ENCODE measurements around the gene KLHL18.
"Not testable (repeated sequence)": the region's sequence is repeated elsewhere in the genome, so short reads cannot be mapped to it uniquely, and the experiment has no call there.

The KLHL18 gene

GRCh38 chr3:47276558-47276957, 6.2 kb upstream of the KLHL18 start:
- no peak for FAIRE-seq

DNA sequence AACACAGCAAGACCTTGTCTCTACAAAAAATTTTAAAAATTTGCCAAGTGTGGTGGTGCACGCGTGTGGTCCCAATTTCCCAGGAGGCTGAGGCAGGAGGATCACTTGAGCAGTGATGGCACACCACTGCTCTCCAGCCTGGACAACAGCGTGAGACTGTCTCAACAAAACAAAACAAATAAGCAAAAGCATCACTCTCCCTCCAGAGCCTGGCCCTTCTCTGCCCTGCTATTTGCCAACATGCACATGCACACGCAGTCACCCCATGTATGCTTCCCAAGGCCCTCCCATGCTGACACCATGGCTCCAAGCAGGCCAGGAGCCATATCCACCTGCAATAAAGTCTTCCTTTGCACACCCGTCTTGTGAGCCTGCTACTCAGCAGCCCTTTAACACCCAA, 2.2 kb upstream of the KLHL18 start:
- FAIRE-seq: no peak

DNA sequence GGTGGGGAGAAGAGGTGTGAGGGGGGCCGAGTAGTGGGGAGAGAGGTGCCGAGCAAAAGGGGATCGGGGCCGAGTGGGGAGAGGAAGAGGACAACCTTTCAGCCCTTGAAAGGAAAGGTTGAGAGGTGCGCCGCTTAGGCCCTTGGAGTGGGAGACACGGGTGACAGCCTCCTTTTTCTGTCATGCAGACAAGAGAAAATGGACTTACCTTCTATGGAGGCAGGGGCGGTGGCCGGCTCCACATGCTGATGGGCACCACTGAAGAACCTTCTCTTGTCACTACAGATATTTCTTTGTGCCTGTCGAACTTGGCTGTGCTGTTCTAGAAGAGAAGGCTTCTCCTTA, 421 bp downstream of the KLHL18 start:
- FAIRE-seq: no peak

- FAIRE-seq: no peak
These were observed 1.0 kb downstream of the KLHL18 start for GRCh38 chr3:47283591-47284364.

DNA sequence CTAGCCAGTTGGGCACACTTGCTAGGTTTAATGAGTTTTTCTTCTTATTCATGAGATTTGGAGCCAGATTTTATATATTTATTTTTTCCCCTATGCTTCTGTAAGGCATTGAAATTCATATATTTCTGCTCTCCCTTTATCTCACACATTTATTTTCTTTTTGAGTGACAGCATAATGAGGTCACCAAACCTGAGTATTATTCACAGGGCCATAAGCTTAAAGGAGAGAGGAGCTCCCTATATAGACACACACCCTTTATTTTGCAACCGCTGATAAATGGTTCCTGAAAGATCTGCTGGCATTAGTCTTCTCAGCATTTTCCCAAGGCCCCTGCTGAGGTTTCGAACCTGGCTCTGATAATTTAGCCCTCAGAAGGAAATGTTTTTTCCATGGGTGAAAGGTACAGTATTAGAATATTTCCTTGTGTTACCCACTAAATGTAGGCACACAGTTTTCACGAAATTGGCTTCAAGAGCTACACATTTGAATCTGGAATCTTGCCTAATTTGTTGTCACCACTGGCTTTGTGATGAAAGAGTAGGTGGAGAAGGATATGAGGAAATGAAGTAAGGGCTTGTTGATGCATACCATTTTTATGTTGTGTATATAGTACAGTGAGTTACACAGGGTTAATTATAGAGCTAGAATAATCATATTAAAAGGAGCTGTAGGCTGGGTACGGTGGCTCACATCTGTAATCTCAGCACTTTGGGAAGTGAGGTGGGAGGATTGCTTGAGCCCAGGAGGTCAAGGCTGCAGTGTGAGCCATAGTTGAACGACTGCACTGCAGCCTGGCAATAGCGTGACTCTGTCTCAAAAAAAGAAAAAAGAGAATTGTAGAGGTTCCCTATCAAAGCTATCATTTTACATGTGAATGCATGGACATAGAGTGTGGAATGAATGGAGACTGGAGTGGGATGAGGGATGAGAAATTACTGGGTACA, 6.5 kb downstream of the KLHL18 start:
- FAIRE-seq: no peak

GRCh38 chr3:47291158-47291753, 8.5 kb downstream of the KLHL18 start:
- FAIRE-seq: no peak

- not testable (repeated sequence) for FAIRE-seq
These were observed 9.1 kb downstream of the KLHL18 start for GRCh38 chr3:47291754-47292420.

DNA sequence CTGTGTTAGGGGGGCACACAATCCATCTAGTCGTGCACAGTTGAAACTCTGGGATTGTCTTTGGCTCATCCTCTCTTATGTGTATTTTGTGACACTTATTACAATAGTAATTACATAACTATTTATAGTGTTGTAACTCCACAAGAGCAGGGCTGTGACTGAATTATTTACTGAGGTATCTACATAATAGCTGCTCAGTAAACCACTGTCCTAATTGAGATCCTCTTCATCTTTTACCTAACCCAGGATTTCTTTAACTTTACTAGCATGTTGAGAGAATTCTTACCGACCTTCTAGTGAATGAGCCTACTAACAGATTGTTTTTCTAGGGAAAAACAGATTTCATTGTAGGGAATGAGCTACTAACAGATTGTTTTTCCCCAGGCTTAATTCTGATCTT, 11.1 kb downstream of the KLHL18 start:
- no peak for FAIRE-seq

- no peak for FAIRE-seq
These were observed 11.6 kb downstream of the KLHL18 start for GRCh38 chr3:47294392-47294791.

DNA sequence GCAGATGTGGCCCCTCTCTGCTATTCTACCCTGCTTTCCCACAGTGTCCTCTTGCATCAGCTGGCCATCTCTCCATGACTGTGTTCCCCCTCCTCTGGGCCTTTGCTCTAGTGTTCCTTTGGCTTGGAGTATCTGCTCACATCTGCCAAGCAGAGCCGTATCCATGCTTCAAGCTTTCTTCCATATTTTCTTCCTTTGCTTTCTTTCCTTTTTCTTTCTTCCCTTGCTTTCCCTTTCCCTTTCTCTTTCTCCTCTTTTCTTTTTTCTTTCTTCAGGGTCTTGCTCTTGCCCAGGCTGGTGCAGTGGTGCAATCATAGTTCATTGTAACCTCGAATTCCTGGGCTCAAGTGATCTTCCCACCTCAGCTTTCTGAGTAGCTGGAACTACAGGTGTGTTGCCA, 12.6 kb downstream of the KLHL18 start:
- no peak for FAIRE-seq

- FAIRE-seq: no peak
These were observed 13.2 kb downstream of the KLHL18 start for GRCh38 chr3:47295976-47296375.

- FAIRE-seq: no peak
These were observed 14.0 kb downstream of the KLHL18 start for GRCh38 chr3:47296562-47297302.

DNA sequence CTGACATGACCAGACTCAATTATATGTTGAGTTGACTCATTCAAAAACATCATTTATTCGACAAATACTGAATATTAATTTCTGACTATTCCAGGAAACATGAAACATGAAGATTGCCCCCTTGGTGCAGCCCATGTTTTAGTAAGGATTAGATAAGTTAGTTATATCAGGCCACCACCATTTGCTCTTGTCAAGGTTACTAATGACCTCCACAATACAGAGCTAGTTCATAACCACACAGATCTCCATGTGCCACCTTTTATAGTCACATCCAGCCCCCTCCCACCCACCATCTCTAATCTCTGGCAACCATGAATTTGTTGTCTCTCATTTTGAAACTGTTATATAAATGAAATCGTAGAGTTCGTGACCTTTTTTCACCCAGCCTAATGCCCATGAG, 15.7 kb downstream of the KLHL18 start:
- FAIRE-seq: no peak

- FAIRE-seq: no peak
These were observed 16.9 kb downstream of the KLHL18 start for GRCh38 chr3:47299381-47300318.

GRCh38 chr3:47301456-47301855, 18.7 kb downstream of the KLHL18 start:
- FAIRE-seq: no peak

DNA sequence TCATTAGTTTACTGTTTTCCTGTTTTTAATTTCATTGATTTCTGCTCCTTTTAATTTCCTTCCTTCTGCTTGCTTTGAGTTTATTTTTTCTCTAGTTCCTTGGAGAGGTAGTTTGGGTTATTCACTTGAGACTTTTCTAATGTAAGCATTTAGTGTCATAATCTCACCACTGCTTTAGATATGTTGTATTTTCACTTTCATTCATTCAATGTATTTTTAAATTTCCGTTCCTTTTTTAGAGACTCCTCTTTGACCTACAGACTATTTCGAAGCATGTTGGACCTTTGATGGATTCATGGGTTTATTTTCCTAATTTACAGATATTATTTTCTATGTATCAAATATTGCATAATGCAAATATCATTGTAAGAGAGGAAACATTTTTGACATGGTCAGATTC, 23.3 kb downstream of the KLHL18 start:
- no peak for FAIRE-seq

GRCh38 chr3:47309231-47309630, 26.5 kb downstream of the KLHL18 start:
- not testable (repeated sequence) for FAIRE-seq

DNA sequence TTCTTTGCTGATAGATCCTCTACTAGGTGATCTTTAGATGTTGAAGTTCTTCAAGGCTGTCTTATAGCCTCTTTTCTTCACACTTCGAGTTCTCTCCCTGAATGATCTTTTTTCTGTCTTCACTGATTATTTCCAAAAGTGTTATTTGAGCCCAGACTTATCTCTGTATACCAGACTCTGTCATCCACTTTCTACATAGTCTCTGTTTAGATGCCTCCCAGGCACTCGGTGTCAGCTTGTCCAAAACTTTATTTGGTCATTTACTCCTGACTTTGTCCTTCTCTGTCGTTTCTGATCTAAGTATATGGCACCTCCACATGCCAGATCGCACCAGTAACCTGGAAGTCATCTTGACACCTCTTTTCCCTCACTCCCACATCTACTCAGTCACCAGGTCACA, 27.6 kb downstream of the KLHL18 start:
- no peak for FAIRE-seq

- no peak for FAIRE-seq
These were observed 30.8 kb downstream of the KLHL18 start for GRCh38 chr3:47313341-47314055.

- FAIRE-seq: no peak
These were observed 31.5 kb downstream of the KLHL18 start for GRCh38 chr3:47314056-47314764.
